Measurements from ENCODE around the gene H2BK1.

The H2BK1 gene

GRCh38 chr7:151245360-151246101 lies 35.2 kb upstream of the H2BK1 start:
- DNase-seq (ENCODE audit: low spot score): peak; percentile 79

- peak; percentile 61 for DNase-seq (ENCODE audit: low spot score)
Measured at GRCh38 chr7:151244841-151245346, 34.6 kb upstream of the H2BK1 start.

GRCh38 chr7:151244196-151244840 lies 34.0 kb upstream of the H2BK1 start:
- DNase-seq (ENCODE audit: low spot score): peak; percentile 67

- peak; percentile 72 for DNase-seq (ENCODE audit: low spot score)
Measured at GRCh38 chr7:151243408-151244195, 33.3 kb upstream of the H2BK1 start.

- no peak for DNase-seq (ENCODE audit: low spot score)
Measured at GRCh38 chr7:151243045-151243349, 32.7 kb upstream of the H2BK1 start.

- DNase-seq (ENCODE audit: low spot score): no peak
Measured at GRCh38 chr7:151242159-151243044, 32.1 kb upstream of the H2BK1 start.

GRCh38 chr7:151241755-151242096 lies 31.4 kb upstream of the H2BK1 start:
- DNase-seq (ENCODE audit: low spot score): no peak

GRCh38 chr7:151240942-151241754 lies 30.9 kb upstream of the H2BK1 start:
- no peak for DNase-seq (ENCODE audit: low spot score)

GRCh38 chr7:151240536-151240935 lies 30.2 kb upstream of the H2BK1 start:
- DNase-seq (ENCODE audit: low spot score): no peak

- no peak for DNase-seq (ENCODE audit: low spot score)
Measured at GRCh38 chr7:151239837-151240459, 29.7 kb upstream of the H2BK1 start.

GRCh38 chr7:151238924-151239836 lies 28.9 kb upstream of the H2BK1 start:
- no peak for DNase-seq (ENCODE audit: low spot score)

GRCh38 chr7:151238190-151238810 lies 28.0 kb upstream of the H2BK1 start:
- DNase-seq (ENCODE audit: low spot score): no peak

- DNase-seq (ENCODE audit: low spot score): no peak
Measured at GRCh38 chr7:151237244-151238189, 27.2 kb upstream of the H2BK1 start.

GRCh38 chr7:151236406-151236805 lies 26.1 kb upstream of the H2BK1 start:
- no peak for DNase-seq (ENCODE audit: low spot score)

- DNase-seq (ENCODE audit: low spot score): no peak
Measured at GRCh38 chr7:151235091-151235787, 25.0 kb upstream of the H2BK1 start.

GRCh38 chr7:151233804-151234203 lies 23.5 kb upstream of the H2BK1 start:
- DNase-seq (ENCODE audit: low spot score): no peak

Data from ecto neural progenitor cell (in vitro differentiated cells).